GM21381 (cell line): Measurements from ENCODE around the gene LRRK1.

Experiments
- ATAC-seq: cut with Tn5 transposase; IDR thresholded peaks from one replicate; pipeline ENCODE4 v1.9.1; 2021; ENCODE audit warnings: mild to moderate bottlenecking, moderate library complexity; ENCODE audit not compliant: unreplicated experiment

The LRRK1 gene

DNA sequence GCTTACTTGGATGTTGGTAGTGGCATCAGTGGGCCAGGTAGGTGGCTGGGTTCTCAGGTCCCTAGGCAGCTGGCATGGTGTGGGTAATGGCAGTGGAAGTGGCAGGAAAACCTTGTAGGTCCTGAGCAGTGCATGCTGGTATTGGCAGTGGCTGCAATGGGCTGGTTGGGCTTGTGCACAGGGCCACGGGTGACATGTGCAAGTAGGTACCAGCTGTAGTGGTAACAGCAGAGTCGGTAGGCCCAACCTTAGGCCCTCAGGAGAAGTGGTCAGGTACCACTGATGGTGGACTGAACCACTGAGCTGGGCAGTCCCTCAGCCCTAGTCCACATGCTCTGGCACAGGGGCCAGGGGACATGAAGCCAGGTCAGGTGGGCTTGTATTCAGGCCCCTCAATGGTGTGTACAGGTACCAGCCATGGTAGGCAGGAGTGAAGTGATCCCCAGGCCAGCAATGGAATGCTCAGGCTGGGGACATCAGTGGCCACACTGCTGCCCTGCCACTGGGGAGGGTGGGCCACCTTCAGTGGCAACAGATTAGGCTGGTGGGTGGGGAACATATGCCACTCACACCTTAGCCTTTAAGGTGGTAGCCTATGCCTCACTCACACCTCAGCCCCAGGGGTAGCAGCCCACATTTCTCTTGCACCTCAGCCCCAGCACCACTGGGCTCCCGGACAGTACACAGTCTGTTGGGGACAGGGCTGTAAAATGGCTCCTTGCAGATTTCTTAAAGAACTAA lies 118.1 kb downstream of the LRRK1 start:
- no peak for ATAC-seq

DNA sequence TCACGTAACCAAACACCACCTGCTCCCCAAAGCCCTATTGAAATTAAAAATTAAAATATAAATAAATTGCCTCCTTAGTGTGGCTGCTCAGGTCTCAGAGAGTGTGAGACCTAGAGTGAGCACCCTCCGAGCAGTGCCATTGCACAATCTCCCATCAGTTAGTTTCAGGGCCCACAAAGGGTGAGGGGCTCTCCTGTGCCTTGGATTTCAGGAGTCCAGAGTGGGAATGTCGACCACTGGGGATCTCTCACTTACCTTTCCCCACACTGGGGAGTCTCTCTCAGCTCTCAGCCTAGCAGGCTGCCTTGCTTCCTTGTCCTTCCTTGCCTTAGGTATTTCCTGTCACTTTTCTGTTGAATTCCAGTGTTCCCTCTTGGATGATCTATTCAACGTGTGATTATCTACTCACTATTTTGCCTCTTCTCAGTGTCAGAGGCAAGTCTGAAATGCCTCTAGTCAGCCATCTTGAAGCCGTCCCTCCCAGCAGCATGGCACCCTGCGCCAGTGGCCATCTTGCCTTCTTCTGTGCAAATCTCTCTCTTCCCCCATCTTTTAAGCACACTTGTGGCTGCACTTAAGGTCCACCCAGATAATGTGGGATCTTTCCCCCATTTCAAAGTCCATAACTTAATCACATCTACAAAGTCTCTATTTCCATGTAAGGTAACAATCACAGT lies 119.3 kb downstream of the LRRK1 start:
- ATAC-seq = no peak

DNA sequence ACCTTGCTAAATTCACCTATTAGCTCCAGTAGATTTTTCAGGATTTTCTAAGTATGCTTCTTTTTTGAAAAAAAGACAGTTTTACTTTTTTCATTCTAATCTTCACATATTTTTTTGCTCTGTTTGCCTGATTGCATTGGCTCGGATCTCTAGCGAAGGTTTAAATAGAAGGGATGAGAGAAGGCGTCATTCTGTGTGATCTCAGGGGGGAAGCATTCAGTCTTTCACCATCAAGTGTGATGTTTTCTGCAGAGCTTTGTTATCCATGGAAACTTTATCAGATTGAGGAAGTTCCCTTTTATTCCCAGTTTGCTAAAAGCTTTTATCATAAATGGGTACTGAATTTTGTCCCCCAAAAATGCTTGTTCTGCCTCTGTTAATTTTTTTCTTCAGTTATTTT lies 120.3 kb downstream of the LRRK1 start:
- ATAC-seq = no peak

DNA sequence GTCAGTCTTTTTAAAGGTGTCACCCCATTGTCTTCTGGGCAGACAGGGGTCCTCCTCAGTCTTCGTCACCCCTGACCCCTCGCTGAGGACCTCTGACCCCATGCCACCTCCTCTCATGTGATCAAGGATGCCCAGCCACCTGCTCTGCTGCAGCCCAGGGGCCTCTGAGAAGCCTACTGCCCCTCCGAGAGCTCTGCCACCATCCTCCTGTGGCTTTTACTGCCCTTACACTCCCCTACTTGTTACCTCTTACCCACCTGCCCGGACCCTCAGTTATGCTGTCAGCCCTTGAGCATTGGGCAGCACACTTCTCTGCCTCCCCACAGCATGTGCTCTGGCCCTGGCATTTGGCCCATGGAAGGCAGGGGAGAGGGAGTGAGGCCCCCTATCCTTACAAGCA lies 123.2 kb downstream of the LRRK1 start:
- ATAC-seq = no peak

DNA sequence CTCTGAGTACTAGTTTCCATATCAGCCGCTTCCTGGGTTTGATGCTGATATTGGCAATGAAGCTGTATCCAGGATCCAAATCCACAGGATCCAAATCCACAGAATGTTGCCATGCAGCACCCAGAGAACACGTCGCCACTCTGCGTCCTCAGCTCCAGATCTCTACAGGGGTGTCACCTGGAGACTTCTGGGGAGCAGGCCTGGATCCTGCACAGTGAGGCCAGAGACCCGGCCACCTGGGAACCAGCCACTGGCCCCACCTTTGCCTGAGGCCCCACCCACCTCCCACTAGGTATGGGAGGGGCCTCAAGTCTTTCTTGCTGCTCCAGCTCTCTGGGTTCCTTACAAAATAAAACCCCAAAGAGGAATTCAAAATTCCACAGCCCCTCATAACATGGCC lies 123.9 kb downstream of the LRRK1 start:
- ATAC-seq = no peak

DNA sequence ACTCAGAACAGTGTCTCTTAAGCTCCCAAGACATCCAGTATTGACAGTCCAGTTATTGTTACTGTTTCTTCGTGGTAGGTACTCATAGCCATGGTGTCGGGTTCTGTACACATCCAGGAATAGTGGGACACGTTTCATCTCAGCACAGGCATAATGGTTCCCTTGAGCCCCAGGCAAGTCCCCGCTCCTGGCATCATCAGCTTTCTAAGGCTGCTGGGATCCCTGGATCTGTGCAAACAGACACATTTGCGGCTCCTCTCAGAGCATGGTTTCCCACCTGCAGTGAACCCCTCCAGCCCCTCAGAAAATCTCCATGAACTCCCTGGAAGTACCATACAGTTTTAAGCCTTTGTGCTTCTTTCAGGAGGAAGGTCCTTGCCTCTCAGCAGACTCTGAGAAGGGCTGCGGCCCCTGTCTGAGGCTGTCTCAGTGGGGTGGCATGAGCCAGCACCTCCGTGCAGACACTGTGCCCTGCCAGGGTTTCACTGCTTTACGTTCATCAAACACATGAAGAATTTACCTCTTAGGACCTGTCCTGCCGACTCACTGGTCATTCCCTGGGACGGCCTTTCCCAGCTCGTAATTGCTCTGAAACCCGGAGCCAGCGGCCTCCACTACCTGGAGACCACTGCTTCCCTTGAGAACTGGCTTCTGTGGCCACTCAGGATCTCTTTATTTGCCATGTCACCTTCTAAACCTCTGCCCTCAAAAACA lies 124.9 kb downstream of the LRRK1 start:
- ATAC-seq = no peak

DNA sequence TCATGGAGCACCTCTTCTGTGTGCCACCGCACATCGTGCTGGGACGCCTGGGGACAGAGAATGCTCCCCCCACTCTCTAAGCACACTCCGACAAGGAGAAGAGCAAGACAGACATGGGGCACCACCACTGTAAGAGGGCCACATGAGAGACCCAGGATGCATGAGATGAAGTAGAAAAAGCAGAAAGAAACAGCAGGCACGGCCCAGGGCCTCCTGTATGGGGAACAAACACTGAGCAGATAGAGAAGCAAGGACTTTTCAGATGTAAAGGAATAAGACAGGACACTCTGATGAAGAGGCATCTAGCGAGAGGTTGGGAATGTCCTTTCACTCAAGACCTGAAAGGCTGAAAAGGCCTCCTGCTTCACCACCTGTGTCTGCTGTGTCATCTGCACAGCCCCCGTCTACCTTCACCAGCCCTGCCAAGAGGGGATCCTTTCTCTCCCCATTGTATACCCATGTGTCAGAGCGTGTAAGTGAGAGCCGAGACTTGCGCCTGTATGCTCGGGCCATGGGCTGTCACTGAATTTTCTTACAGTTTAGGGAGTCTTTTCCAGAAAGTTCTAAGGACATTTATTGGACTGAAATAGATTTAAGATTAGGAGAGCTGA lies 125.6 kb downstream of the LRRK1 start:
- ATAC-seq = no peak

DNA sequence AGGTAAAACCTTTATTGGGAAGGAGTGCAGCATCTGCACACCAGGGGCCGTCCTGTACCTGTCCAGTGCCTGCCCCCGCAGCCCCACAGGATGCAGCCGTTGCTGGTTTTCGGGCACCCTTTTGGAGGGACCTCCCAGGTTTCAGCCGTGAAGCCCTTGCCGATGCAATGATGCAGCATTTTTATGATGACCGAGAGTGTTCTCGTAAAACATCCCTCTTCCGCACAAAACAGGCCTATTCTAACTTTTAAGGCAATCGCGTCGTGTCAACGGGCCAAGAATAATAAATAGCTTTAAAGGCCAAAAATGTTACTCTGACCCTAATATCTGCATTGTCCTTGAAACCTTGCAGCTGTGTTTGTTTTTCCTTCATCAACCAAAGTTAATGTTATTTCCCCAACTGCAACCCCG lies 126.1 kb downstream of the LRRK1 start:
- no peak for ATAC-seq

DNA sequence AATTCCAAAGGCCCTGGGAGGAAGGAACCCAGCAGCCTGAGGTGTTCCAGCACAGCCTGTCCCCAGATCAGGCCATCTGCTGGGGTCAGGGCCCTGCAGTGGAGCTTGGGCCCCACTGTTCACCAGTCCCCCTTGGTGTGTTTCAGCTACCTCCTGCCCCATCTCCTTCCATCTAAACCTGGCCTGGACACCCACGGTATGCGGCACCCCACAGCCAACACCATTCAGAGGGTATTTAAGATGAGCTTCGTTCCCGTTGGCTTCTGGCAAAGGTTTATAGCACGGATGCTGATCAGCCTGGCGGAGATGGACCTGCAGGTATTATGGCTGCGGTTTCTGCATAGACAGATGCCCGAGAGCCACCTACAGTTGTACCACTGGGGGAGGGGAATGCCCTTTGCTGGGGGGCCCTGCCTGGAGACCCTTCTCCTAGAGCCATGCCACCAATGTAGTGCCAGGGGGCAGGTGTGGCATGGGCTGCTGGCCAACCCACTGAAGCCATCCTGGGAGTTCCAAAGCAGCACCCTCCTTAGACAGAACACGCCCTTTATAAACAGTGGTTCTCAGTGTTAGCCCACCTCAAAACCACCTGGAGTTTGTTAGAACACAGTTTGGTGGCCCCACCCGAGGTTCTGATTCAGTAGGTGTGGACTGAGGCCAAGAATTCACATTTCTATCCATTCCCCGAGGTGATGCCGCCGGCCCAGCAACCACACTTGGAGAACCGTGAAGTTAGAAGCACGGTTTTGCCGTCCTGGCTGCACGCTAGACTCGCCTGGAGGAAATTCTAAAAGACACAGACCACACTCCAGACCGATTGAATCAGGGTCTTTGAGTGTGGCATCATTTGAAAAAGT lies 126.9 kb downstream of the LRRK1 start:
- ATAC-seq = no peak

DNA sequence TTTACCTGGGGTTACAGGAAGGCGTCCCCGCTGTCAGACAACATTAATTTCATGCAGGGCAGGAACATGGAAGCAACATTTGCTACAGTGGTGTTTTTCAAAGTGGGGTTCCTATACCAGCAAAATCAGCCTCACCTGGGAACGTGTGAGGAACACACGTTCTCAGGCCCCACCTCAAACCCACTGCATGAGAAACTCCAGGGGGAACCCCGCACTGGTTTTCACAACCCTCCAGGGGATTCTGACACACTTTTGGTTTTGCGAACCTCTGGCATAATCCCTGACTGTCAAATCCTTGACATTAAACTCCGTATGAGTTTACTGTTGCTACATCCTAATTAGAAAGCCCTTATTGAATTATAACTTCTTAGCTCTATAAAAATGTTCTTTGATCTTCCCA lies 127.7 kb downstream of the LRRK1 start:
- ATAC-seq = no peak

DNA sequence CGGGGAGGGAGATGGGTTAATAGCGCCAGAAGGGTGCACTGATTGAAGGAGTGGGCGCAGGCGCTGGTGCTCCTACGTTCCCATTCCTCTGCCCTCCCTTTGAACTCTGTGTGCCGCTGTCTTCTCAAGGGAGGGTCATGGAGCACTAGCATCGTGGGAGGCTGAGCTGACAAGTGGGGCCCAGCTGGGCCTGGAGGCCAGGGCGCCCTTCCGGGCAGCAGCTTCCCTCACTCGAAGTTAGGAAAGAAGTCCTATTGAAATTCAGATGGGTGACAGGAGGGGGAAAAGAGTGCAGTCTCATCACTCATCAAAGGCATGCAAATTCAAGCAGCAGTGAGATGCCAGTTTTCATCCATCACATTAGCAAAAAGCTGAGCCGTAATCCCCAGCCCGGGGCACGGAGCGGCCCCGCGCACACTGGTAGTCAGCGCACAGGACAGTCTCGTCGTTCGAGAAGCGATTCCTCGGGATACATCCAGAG lies 128.2 kb downstream of the LRRK1 start:
- ATAC-seq = no peak

DNA sequence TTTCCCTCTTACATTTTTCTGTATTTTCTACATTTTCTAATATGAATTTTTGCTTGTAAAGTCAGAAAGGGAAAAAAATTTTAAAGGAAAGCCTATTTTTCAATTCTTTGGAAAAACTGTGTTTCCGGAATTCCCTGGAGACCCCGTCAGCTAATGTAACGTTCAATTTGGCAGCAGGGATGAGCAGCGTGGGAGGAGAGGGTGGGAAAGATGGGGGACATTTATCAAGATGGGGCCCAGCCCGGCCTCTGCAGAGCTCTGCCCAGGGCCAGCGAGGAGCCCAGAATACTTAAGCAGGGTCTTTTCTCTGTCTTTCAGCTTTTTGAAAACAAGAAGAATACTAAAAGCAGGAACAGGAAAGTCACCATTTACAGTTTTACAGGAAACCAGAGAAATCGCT lies 129.0 kb downstream of the LRRK1 start:
- ATAC-seq = no peak

DNA sequence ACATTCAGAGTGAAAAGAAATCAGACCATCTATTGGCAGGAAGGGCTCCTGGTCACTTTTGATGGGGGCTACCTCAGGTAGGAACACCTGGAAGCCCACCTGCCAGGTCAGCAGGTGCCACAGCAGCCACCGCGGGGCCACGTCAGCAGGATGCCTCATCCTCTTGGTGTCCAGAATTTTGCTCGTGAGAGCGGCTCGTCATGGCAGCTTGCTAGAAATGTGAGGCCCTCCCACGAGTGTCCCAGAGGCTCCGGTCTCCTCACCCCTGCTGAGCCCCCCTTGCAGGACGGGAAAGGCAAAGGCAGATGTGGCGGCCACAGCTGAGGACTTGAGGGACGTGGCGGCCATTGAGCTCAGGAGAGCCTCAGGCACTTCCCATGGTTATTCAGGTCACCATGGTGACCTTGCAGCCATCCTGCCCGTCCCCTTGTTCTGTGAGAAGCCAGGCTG lies 129.4 kb downstream of the LRRK1 start:
- ATAC-seq = no peak

DNA sequence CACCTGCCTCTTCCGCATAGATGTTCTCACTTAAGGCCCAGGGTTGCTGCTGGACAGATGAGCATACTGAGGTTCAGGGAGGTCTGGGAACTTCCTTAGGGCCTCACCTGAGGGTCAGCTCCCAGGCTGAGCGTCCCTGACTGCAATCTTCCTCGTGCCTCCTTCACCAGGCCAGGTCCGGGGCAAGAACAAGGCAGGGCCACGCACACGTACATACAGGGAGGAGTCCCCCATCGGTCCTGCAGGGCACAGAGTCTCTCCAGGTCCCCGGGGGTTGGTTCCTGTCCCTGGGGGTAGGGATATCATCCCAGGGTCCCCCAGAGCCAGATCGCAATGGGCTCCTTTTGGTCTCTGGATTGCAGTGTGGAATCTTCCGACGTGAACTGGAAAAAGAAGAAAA lies 130.1 kb downstream of the LRRK1 start:
- ATAC-seq = no peak

DNA sequence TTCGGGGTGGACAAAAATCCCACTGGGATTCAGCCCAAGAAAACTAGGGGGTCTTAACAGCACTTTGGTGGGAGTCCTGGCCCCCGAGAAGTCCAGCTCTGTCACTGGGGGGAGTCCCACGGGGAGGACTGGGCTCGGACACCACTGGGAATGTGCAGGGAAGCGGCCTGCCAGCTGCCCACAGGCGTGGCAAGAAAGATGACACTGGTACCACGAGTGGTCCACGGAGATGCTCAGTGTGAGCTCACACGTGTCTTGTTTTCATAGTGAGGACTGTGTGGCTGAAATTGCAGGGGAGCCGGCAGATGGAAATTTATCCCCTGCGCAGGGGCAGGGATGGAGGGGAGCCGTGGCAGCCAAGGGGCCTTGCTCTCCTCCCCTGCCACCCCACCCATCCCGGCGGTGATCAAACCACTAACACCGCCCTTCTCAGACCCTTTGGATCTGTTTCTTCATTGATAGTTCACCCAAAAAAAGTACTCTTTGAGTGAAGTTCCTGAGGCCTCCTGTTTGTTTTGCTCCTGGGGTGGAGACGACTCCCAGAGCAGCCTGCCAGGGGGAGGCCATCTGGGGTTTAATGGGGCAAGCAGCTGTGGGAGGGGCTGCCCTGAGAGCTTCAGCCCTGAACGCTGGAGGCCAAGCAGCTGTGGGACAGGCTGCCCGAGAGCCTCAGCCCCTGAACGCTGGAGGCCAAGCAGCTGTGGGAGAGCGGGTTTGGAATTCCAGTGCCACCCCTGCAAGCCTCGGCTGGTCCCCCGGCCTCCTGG lies 130.9 kb downstream of the LRRK1 start:
- no peak for ATAC-seq

DNA sequence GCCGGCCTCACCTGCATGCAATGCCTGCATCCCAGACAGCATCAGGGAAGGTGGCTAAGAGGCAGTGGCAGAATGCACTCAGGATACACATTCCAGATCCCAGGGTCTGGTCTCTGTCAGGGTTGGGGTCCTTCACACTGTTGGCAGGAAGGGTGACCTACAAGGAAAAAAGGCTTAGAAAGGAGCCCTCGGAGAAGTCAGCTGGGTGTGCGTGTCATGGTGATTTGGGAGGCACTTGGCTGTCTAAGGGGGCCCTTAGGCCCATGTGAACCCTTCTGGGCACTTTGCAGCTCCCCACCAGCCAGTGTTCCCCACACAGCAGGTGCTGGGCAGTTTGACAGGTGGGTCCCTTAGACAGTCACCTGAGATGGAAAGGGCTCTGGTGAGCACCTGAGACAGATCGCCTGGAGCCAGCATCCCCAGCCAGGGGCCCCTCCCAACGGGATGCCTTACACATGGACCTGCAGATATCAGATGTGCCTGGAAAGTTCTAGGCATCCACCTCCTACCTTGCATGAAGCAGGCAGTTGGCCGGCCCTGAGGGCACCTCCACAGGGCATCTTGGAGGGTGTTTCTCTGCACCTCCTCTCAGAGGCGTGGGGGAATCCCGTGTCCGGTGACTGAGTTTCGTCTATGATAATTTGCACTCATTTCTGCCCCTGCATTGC lies 131.6 kb downstream of the LRRK1 start:
- no peak for ATAC-seq

DNA sequence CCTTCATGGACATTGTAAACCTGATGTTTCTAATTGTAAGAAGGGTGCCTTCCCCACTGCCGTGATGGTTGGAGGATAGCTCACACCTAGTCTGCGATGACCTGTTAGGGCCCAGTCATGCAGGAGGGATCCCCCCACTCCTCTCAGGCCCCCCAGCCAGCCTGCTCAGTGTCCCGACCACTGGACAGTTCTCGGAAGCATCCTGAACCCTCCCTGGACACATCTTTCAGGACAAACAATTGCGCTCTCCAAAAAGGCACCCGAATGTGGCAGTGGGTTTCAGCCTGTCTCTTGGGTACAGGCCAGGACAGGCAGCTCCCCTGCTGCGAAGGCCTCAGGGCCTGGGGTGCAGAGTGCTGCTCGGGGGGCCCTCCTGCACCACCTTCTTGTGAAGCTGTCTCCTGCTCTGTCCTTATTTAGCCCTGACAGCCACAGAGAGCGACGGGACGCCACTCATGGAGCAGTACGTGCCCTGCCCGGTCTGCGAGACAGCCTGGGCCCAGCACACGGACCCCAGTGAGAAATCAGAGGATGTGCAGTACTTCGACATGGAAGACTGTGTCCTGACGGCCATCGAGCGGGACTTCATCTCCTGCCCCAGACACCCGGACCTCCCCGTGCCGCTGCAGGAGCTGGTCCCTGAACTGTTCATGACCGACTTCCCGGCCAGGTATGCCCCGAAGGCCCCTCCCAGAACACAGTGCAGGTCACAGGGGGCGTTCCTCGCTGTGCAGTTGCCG lies 132.3 kb downstream of the LRRK1 start:
- no peak for ATAC-seq

DNA sequence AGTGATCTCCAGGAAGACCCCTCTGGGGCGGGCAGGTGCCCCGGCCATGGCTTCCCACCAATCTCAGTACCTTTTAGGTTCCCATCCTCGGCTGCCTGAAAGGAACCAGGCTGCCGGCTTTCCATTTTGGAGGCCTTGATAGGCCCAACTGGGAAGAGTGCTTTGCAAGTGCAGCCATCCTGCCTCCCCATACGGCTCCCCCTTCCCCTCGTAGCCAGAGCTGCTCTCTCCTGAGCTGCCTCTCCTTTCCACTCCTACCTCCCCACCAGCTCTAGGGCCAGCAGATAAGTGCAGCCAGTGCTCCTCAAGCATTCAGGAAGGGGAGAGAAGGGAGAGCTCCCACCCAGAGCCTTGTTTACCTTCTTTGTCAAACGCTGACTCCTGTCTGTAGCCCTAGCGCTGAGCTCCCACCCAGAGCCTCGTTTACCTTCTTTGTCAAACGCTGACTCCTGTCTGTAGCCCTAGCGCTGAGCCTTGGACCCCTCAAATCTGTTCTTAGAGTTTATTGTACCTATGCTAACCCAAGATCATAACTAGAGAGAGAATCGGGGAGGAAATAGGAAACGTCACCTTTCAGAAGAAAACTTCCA lies 133.0 kb downstream of the LRRK1 start:
- no peak for ATAC-seq
